ENCODE results near the gene GIGYF2.

GRCh38 chr2:232680006-232680405 lies 17.1 kb upstream of the GIGYF2 start:
- TF ChIP-seq, protein P1, sequence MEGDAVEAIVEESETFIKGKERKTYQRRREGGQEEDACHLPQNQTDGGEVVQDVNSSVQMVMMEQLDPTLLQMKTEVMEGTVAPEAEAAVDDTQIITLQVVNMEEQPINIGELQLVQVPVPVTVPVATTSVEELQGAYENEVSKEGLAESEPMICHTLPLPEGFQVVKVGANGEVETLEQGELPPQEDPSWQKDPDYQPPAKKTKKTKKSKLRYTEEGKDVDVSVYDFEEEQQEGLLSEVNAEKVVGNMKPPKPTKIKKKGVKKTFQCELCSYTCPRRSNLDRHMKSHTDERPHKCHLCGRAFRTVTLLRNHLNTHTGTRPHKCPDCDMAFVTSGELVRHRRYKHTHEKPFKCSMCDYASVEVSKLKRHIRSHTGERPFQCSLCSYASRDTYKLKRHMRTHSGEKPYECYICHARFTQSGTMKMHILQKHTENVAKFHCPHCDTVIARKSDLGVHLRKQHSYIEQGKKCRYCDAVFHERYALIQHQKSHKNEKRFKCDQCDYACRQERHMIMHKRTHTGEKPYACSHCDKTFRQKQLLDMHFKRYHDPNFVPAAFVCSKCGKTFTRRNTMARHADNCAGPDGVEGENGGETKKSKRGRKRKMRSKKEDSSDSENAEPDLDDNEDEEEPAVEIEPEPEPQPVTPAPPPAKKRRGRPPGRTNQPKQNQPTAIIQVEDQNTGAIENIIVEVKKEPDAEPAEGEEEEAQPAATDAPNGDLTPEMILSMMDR (IDR thresholded peaks at IDR 0.05), result no peak
- no peak for TF ChIP-seq POLR2A (IDR thresholded peaks at IDR 0.05)
